ENCODE data around the gene AOX1. TPM values are rescaled to one million over a fixed set of nuclear protein-coding genes. Genes with fewer than 3 reads are reported as not detected.

Gene AOX1
- total RNA-seq (2021; ENCODE audit: unreplicated experiment) (3.0 TPM), Bru-seq, nascent RNA (percentile 37 among the genes with signal in this experiment), BruChase-seq, experiment 1, labeled RNA remaining after a 2-hour chase (percentile 32 among the genes with signal in this experiment), BruChase-seq, experiment 2, labeled RNA remaining after a 6-hour chase (percentile 34 among the genes with signal in this experiment)
- 2.9 TPM for polyA plus RNA-seq (2012; ENCODE audit: insufficient read length)
- long read RNA-seq, full-length matches to known transcripts, result 2 of 2 reads
- long read RNA-seq, partial matches to known transcripts, result 0 of 2 reads
- long read RNA-seq, other reads (novel, unspliced or antisense), result 0 of 2 reads

- intact Hi-C loops (cut with micrococcal nuclease; ENCODE audit: unreplicated experiment), result no loop called here
- ChIA-PET POLR2A (no interaction called here), CTCF (interaction anchor here (0.6 to 0.7 kb wide), 3 partner anchors 10 to 604 kb away, joined by 3 to 4 read pairs (median 4); no protein-coding TSS in a partner anchor)
- no peaks in the 10 kb centered on the region for H3K27me3 ChIP-seq (ENCODE audit: control insufficient read depth, insufficient read depth, low read length)
- no peaks in the 10 kb centered on the region for H3K9me3 ChIP-seq (ENCODE audit: control insufficient read depth, insufficient read depth, low read depth, low read length)
- H3K4me3 ChIP-seq (ENCODE audit: low read depth in 2 of 2, low read length in 2 of 2), result peak within 1 kb of the TSS; percentile 47 to 83
- TF ChIP-seq CTCF (IDR thresholded peaks at IDR 0.05), result peak; percentile 52
- TF ChIP-seq POLR2AphosphoS5 (IDR thresholded peaks at IDR 0.05; ENCODE audit: low read depth, low read length), result peak; percentile 37; the same call in 1 of the 2 replicates
- TF ChIP-seq SIN3A (IDR thresholded peaks at IDR 0.05; ENCODE audit: borderline replicate concordance, insufficient read depth, low read depth, low read length), result 0 out of 2 replicates have a peak, but pooled peaks have one; percentile 35
- TF ChIP-seq, protein P1, sequence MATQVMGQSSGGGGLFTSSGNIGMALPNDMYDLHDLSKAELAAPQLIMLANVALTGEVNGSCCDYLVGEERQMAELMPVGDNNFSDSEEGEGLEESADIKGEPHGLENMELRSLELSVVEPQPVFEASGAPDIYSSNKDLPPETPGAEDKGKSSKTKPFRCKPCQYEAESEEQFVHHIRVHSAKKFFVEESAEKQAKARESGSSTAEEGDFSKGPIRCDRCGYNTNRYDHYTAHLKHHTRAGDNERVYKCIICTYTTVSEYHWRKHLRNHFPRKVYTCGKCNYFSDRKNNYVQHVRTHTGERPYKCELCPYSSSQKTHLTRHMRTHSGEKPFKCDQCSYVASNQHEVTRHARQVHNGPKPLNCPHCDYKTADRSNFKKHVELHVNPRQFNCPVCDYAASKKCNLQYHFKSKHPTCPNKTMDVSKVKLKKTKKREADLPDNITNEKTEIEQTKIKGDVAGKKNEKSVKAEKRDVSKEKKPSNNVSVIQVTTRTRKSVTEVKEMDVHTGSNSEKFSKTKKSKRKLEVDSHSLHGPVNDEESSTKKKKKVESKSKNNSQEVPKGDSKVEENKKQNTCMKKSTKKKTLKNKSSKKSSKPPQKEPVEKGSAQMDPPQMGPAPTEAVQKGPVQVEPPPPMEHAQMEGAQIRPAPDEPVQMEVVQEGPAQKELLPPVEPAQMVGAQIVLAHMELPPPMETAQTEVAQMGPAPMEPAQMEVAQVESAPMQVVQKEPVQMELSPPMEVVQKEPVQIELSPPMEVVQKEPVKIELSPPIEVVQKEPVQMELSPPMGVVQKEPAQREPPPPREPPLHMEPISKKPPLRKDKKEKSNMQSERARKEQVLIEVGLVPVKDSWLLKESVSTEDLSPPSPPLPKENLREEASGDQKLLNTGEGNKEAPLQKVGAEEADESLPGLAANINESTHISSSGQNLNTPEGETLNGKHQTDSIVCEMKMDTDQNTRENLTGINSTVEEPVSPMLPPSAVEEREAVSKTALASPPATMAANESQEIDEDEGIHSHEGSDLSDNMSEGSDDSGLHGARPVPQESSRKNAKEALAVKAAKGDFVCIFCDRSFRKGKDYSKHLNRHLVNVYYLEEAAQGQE (IDR thresholded peaks at IDR 0.05; ENCODE audit: insufficient read depth in 1 of 2, low read depth in 2 of 2, low read length in 1 of 2), result no peak
- TF ChIP-seq TCF7L2 (IDR thresholded peaks at IDR 0.05; ENCODE audit: low read depth, low read length), result peak; percentile 40; the same call in 1 of the 2 replicates
- peaks cover 12% of the 10 kb centered on the region for H3K4me1 ChIP-seq (ENCODE audit: control insufficient read depth, insufficient read depth, low read length)
- H3K36me3 ChIP-seq (ENCODE audit: control insufficient read depth, insufficient read depth, low read length), result no peaks in the 10 kb centered on the region; the same call in 1 of the 2 replicates
- no TSS peak for BruUV-seq (replicated peaks)
- in situ Hi-C loops (cut with HindIII; ENCODE audit: low pct_unique_long_range_greater_than_20kb, low sequenced_read_pairs), result no loop called here
- no peak for DNase-seq (ENCODE audit: low read depth, low spot score)
- peak within 1 kb of the TSS; percentile 54 for H3K27ac ChIP-seq (ENCODE audit: low read length)
- ATAC-seq, result peak; percentile 89
These were observed at the start of gene AOX1 for GRCh38 chr2:200585730-200586643. TSS of gene AOX1 (plus strand) at chr2:200586014. CDS start at chr2:200586109, 95 bp downstream.

DNA sequence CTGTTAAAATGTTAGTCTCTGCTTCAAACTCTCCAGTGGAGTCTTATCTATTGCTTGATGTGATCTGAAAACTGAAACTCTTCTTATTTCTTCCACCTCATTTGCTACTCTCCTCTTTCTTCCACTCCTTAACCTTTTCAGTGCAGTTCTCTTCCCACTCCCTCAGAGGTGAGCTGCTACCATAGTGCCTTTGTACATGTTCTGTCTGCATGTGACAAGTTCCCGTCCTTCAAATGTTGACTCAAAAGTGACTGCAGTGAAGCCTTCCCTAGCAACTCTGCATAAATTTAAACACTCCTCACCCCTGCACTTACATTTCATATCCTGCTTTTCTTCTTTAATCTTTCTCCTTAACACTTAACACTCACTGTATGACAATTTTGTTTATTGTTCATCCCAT, 47.7 kb upstream of the AOX1 start:
- ChIA-PET CTCF (no interaction called here), POLR2A (no interaction called here)
- intact Hi-C loops (cut with micrococcal nuclease; ENCODE audit: unreplicated experiment) (no loop called here), in situ Hi-C loops (cut with HindIII; ENCODE audit: low pct_unique_long_range_greater_than_20kb, low sequenced_read_pairs) (no loop called here)
- Histone ChIP-seq H3K9me3 (ENCODE audit: control insufficient read depth, insufficient read depth, low read depth, low read length) (no peaks in the 10 kb centered on the region), H3K4me1 (ENCODE audit: control insufficient read depth, insufficient read depth, low read length) (no peaks in the 10 kb centered on the region), H3K27me3 (ENCODE audit: control insufficient read depth, insufficient read depth, low read length) (no peaks in the 10 kb centered on the region), H3K4me3 (ENCODE audit: low read depth in 2 of 2, low read length in 2 of 2) (no peak overlapping the region), H3K36me3 (ENCODE audit: control insufficient read depth, insufficient read depth, low read length) (peaks cover 48% of the 10 kb centered on the region), H3K27ac (ENCODE audit: low read length) (no peak overlapping the region)
- ATAC-seq (no peak), DNase-seq (ENCODE audit: low read depth, low spot score) (no peak)
- BruUV-seq (replicated peaks), result no TSS peak
- TF ChIP-seq, protein P1 (IDR thresholded peaks at IDR 0.05; ENCODE audit: insufficient read depth in 1 of 2, low read depth in 2 of 2, low read length in 1 of 2), result no peak
- TF ChIP-seq POLR2AphosphoS5 (IDR thresholded peaks at IDR 0.05; ENCODE audit: low read depth, low read length) (no peak), CTCF (IDR thresholded peaks at IDR 0.05) (no peak), TCF7L2 (IDR thresholded peaks at IDR 0.05; ENCODE audit: low read depth, low read length) (no peak), SIN3A (IDR thresholded peaks at IDR 0.05; ENCODE audit: borderline replicate concordance, insufficient read depth, low read depth, low read length) (no peak)

Measured in Panc1 (cell line).